GM21515 (cell line): ENCODE measurements around the gene CNTN5.
"Not testable (repeated sequence)": the region's sequence is repeated elsewhere in the genome, so short reads cannot be mapped to it uniquely, and the experiment has no call there.

Experiments used
- ATAC-seq: cut with Tn5 transposase; IDR thresholded peaks from one replicate; pipeline ENCODE4 v1.9.1; 2021; ENCODE audit not compliant: unreplicated experiment

Gene CNTN5

GRCh38 chr11:100177651-100178050, 1156.9 kb downstream of the CNTN5 start:
- no peak for ATAC-seq

GRCh38 chr11:100182350-100182749, 1161.6 kb downstream of the CNTN5 start:
- no peak for ATAC-seq

GRCh38 chr11:100182927-100183326, 1162.2 kb downstream of the CNTN5 start:
- no peak for ATAC-seq

- no peak for ATAC-seq
Observed at GRCh38 chr11:100185588-100185987, 1164.8 kb downstream of the CNTN5 start.

- ATAC-seq = no peak
Observed at GRCh38 chr11:100188137-100188783, 1167.5 kb downstream of the CNTN5 start.

GRCh38 chr11:100190395-100190794, 1169.6 kb downstream of the CNTN5 start:
- no peak for ATAC-seq

GRCh38 chr11:100192181-100192580, 1171.4 kb downstream of the CNTN5 start:
- no peak for ATAC-seq

- ATAC-seq = no peak
Observed at GRCh38 chr11:100203789-100204188, 1183.0 kb downstream of the CNTN5 start.

GRCh38 chr11:100205926-100206325, 1185.2 kb downstream of the CNTN5 start:
- no peak for ATAC-seq

- no peak for ATAC-seq
Observed at GRCh38 chr11:100208207-100208606, 1187.5 kb downstream of the CNTN5 start.

GRCh38 chr11:100214791-100215190, 1194.0 kb downstream of the CNTN5 start:
- no peak for ATAC-seq

- ATAC-seq = no peak
Observed at GRCh38 chr11:100220801-100221200, 1200.1 kb downstream of the CNTN5 start.

GRCh38 chr11:100221791-100222190, 1201.0 kb downstream of the CNTN5 start:
- ATAC-seq = no peak

GRCh38 chr11:100224541-100225034, 1203.8 kb downstream of the CNTN5 start:
- ATAC-seq = no peak

- no peak for ATAC-seq
Observed at GRCh38 chr11:100229086-100229485, 1208.3 kb downstream of the CNTN5 start.

GRCh38 chr11:100232006-100232405, 1211.3 kb downstream of the CNTN5 start:
- ATAC-seq = no peak

- no peak for ATAC-seq
Observed at GRCh38 chr11:100235085-100235484, 1214.3 kb downstream of the CNTN5 start.

- ATAC-seq = no peak
Observed at GRCh38 chr11:100240025-100240539, 1219.3 kb downstream of the CNTN5 start.

GRCh38 chr11:100247704-100248103, 1227.0 kb downstream of the CNTN5 start:
- no peak for ATAC-seq

GRCh38 chr11:100257238-100257803, 1236.6 kb downstream of the CNTN5 start:
- not testable (repeated sequence) for ATAC-seq

- no peak for ATAC-seq
Observed at GRCh38 chr11:100269516-100269915, 1248.8 kb downstream of the CNTN5 start.

GRCh38 chr11:100273066-100273815, 1252.5 kb downstream of the CNTN5 start:
- ATAC-seq = no peak
